K562 (cell line): ENCODE data around the gene PSMA5. TPM values are rescaled to one million over a fixed set of nuclear protein-coding genes. Genes with fewer than 3 reads are reported as not detected.

ENCODE experiments used
- ATF1 ChIP-seq, 2 experiments: fragments of 450-650 bp in 1 of 2; IDR thresholded peaks; 2 replicates each; pipeline ENCODE4 v1.6.1; 2016; ENCODE audit warnings: missing compliant biosample characterization in 1 of 2, missing genetic modification characterization in 1 of 2
- NCOA1 ChIP-seq: fragments of 450-650 bp; IDR thresholded peaks from 2 replicates; pipeline ENCODE4 v1.6.1; 2016; ENCODE audit warnings: low read depth
- NFE2L1 ChIP-seq: fragments of 450-650 bp; IDR thresholded peaks from 2 replicates; pipeline ENCODE4 v1.6.1; 2016; ENCODE audit warnings: missing genetic modification characterization, low read depth, mild to moderate bottlenecking, missing compliant biosample characterization, moderate library complexity, borderline replicate concordance
- RFX7 ChIP-seq: fragments of 250-450 bp; sonication (Bioruptor Pico); IDR thresholded peaks from 2 replicates; pipeline ENCODE4 v1.5.1; 2021; ENCODE audit warnings: mild to moderate bottlenecking
- SIN3A ChIP-seq, 2 experiments: fragments of 150-350 bp in 1 of 2; IDR thresholded peaks; 2 replicates each; pipeline ENCODE4 v1.6.1; 2011 to 2016; ENCODE audit warnings: borderline replicate concordance in 2 of 2, low read depth in 2 of 2, low read length in 2 of 2, mild to moderate bottlenecking in 2 of 2, moderate library complexity in 2 of 2; ENCODE audit not compliant: control insufficient read depth in 1 of 2
- SIN3B ChIP-seq: fragments of 450-650 bp; IDR thresholded peaks from 2 replicates; pipeline ENCODE4 v1.6.1; 2017; ENCODE audit warnings: low read depth, mild to moderate bottlenecking, moderate library complexity
- TAF9B ChIP-seq: fragments of 450-650 bp; IDR thresholded peaks from 2 replicates; pipeline ENCODE4 v1.6.1; 2018; ENCODE audit warnings: mild to moderate bottlenecking; ENCODE audit not compliant: partially characterized antibody
- YY1 ChIP-seq, 3 experiments: IDR thresholded peaks; 2 replicates each; pipeline ENCODE4 v1.6.1; 2011; ENCODE audit warnings: low read length in 2 of 3, mild to moderate bottlenecking in 2 of 3, moderate library complexity in 2 of 3, borderline replicate concordance in 1 of 3, control low read depth in 1 of 3, low read depth in 1 of 3; ENCODE audit not compliant: insufficient read depth in 3 of 3, insufficient replicate concordance in 2 of 3, control insufficient read depth in 1 of 3, insufficient read length in 1 of 3; ENCODE audit errors: extremely low read depth in 1 of 3
- ZFP30 ChIP-seq: fragments of 250-450 bp; sonication (Bioruptor Pico); IDR thresholded peaks from 2 replicates; pipeline ENCODE4 v1.8.0; 2022; ENCODE audit warnings: moderate library complexity, mild to moderate bottlenecking, inconsistent platforms, borderline replicate concordance
- ZKSCAN3 ChIP-seq: fragments of 250-450 bp; sonication (Bioruptor Pico); IDR thresholded peaks from 2 replicates; pipeline ENCODE4 v1.4.0; 2020
- ZNF175 ChIP-seq: fragments of 200-800 bp; sonication (Bioruptor generic); IDR thresholded peaks from 2 replicates; pipeline ENCODE4 v1.6.1; 2016; ENCODE audit warnings: low read depth, mild to moderate bottlenecking, missing genetic modification characterization, missing compliant biosample characterization
- ZNF57 ChIP-seq: fragments of 450-650 bp; formaldehyde crosslinking; IDR thresholded peaks from 2 replicates; pipeline ENCODE4 v1.4.0; 2020; ENCODE audit warnings: mild to moderate bottlenecking, moderate library complexity
- ZNF668 ChIP-seq: fragments of 250-450 bp; sonication (Bioruptor Pico); IDR thresholded peaks from 2 replicates; pipeline ENCODE4 v1.8.0; 2022; ENCODE audit warnings: mild to moderate bottlenecking, inconsistent platforms
- polyA plus RNA-seq, 8 experiments: library from polyadenylated mRNA; depleted of rRNA in 4 of 8; stranded (reverse) in 5 of 8; unstranded in 3 of 8; fragments of >200 nt; fragmentation: Nextera tagmentation in 2 of 8; fragmentation: Illumina TruSeq in 1 of 8; extraction: Ambion mirVana in 2 of 8; extraction: Trizol in 1 of 8; gene quantifications; 2 replicates each; pipeline versions ENCODE4 v1.2.1 to v1.2.3, GENCODE V29; 2011 to 2014; ENCODE audit warnings: inconsistent platforms in 1 of 8, missing spikeins in 1 of 8
- total RNA-seq, 7 experiments: library from RNA; depleted of rRNA in 6 of 7; stranded (reverse); fragments of >200 nt in 6 of 7; fragmentation: Illumina TruSeq in 2 of 7; extraction: Trizol in 2 of 7; gene quantifications; 2 replicates each; pipeline versions ENCODE4 v1.2.1 to v1.2.3, GENCODE V29; 2011 to 2021; ENCODE audit warnings: low replicate concordance in 1 of 7
- TF ChIP-seq, protein P1 (sequence below): fragments of 200-800 bp; sonication (Bioruptor generic); IDR thresholded peaks from 2 replicates; pipeline ENCODE4 v1.6.1; 2016; ENCODE audit warnings: missing genetic modification characterization, missing compliant biosample characterization
- TF ChIP-seq, protein P2 (sequence below): sonication (generic); formaldehyde crosslinking; IDR thresholded peaks from 2 replicates; pipeline ENCODE4 v1.8.0; 2022; ENCODE audit warnings: missing genetic modification reagents, mild to moderate bottlenecking, moderate library complexity, borderline replicate concordance
- TF ChIP-seq, protein P3 (sequence below): fragments of 250-450 bp; sonication (Bioruptor Pico); IDR thresholded peaks from 2 replicates; pipeline ENCODE4 v1.9.0; 2021; ENCODE audit warnings: mild to moderate bottlenecking, inconsistent platforms

PSMA5 gene
- total and polyA plus RNA-seq, 9 of the 15 experiments (the other 6 are each of a cell fraction or from before 2014, with no cell fraction given) = 82.6 to 542 (median 287) TPM

DNA sequence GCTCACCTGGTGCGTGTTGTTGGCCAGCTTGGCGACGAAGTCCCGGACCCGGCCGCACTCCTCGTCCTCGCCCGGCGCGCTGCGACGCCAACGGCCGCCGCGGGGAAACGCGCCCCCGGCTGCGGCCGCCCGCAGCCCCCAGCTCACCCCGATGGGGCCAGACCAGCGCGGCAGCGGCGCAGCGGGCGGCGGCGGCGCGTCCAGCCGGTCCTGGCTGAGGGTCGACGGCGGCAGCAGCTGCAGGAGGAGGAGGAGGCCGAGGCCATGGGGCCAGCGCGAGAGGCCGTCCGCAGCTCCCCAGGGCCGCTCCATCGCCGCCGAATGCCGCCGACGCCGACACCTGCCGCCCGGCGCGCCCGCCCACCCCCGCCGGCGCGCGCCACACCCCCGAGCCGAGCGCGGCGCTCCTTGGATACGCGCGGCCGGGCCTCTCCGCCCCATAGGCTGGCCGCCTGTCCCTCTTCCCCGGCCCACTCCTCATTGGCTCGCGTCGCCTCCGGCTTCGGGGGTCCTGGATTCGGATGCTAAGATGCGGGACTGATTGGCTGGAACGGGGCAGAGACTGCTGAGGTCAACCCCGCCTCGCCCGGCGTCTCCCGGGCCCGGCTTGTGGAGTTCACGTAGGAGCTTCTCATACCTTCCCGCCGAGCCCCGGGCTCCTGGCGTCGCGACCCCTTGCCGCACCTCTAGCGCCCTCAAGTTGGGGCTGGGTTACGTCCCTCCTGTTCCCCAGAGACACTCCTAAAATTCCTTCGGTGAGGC lies 28.5 kb downstream of the PSMA5 start, which contains the start of gene SORT1 (continued):
- TF ChIP-seq SIN3B (peak; percentile 74), ATF1 (CRISPR knock-in tag; IDR thresholded peaks at IDR 0.05) (no peak), ATF1 (tag; IDR thresholded peaks at IDR 0.05) (peak; percentile 88), ZFP30 (CRISPR knock-in tag) (no peak), ZNF175 (CRISPR knock-in tag) (no peak), ZNF57 (CRISPR knock-in tag) (no peak), NFE2L1 (tag) (no peak), YY1 (IDR thresholded peaks at IDR 0.05; ENCODE audit: borderline replicate concordance in 1 of 3, control insufficient read depth in 1 of 3, extremely low read depth in 1 of 3, insufficient read depth in 3 of 3, insufficient read length in 1 of 3, insufficient replicate concordance in 2 of 3, low read depth in 1 of 3, low read length in 2 of 3) (peak in 1 of 3 experiments; percentile 34), ZNF668 (no peak; the same call in 1 of the 2 replicates), ZKSCAN3 (no peak), TAF9B (no peak), SIN3A (IDR thresholded peaks at IDR 0.05; ENCODE audit: borderline replicate concordance in 2 of 2, control insufficient read depth in 1 of 2, low read depth in 2 of 2, low read length in 2 of 2) (peak; percentile 4 to 90; a peak in 3 of 4 replicates), NCOA1 (no peak), RFX7 (CRISPR knock-in tag) (no peak)
- TF ChIP-seq, protein P1, sequence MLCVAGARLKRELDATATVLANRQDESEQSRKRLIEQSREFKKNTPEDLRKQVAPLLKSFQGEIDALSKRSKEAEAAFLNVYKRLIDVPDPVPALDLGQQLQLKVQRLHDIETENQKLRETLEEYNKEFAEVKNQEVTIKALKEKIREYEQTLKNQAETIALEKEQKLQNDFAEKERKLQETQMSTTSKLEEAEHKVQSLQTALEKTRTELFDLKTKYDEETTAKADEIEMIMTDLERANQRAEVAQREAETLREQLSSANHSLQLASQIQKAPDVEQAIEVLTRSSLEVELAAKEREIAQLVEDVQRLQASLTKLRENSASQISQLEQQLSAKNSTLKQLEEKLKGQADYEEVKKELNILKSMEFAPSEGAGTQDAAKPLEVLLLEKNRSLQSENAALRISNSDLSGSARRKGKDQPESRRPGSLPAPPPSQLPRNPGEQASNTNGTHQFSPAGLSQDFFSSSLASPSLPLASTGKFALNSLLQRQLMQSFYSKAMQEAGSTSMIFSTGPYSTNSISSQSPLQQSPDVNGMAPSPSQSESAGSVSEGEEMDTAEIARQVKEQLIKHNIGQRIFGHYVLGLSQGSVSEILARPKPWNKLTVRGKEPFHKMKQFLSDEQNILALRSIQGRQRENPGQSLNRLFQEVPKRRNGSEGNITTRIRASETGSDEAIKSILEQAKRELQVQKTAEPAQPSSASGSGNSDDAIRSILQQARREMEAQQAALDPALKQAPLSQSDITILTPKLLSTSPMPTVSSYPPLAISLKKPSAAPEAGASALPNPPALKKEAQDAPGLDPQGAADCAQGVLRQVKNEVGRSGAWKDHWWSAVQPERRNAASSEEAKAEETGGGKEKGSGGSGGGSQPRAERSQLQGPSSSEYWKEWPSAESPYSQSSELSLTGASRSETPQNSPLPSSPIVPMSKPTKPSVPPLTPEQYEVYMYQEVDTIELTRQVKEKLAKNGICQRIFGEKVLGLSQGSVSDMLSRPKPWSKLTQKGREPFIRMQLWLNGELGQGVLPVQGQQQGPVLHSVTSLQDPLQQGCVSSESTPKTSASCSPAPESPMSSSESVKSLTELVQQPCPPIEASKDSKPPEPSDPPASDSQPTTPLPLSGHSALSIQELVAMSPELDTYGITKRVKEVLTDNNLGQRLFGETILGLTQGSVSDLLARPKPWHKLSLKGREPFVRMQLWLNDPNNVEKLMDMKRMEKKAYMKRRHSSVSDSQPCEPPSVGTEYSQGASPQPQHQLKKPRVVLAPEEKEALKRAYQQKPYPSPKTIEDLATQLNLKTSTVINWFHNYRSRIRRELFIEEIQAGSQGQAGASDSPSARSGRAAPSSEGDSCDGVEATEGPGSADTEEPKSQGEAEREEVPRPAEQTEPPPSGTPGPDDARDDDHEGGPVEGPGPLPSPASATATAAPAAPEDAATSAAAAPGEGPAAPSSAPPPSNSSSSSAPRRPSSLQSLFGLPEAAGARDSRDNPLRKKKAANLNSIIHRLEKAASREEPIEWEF (CRISPR knock-in tag) = no peak
- TF ChIP-seq, protein P2, sequence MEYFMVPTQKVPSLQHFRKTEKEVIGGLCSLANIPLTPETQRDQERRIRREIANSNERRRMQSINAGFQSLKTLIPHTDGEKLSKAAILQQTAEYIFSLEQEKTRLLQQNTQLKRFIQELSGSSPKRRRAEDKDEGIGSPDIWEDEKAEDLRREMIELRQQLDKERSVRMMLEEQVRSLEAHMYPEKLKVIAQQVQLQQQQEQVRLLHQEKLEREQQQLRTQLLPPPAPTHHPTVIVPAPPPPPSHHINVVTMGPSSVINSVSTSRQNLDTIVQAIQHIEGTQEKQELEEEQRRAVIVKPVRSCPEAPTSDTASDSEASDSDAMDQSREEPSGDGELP (CRISPR knock-in tag) = peak; percentile 55; the same call in 1 of the 2 replicates
- TF ChIP-seq, protein P3, sequence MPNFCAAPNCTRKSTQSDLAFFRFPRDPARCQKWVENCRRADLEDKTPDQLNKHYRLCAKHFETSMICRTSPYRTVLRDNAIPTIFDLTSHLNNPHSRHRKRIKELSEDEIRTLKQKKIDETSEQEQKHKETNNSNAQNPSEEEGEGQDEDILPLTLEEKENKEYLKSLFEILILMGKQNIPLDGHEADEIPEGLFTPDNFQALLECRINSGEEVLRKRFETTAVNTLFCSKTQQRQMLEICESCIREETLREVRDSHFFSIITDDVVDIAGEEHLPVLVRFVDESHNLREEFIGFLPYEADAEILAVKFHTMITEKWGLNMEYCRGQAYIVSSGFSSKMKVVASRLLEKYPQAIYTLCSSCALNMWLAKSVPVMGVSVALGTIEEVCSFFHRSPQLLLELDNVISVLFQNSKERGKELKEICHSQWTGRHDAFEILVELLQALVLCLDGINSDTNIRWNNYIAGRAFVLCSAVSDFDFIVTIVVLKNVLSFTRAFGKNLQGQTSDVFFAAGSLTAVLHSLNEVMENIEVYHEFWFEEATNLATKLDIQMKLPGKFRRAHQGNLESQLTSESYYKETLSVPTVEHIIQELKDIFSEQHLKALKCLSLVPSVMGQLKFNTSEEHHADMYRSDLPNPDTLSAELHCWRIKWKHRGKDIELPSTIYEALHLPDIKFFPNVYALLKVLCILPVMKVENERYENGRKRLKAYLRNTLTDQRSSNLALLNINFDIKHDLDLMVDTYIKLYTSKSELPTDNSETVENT (CRISPR knock-in tag) = peak; percentile 82; the same call in 1 of the 2 replicates
